ENCODE results near the gene CAPN15.

DNA sequence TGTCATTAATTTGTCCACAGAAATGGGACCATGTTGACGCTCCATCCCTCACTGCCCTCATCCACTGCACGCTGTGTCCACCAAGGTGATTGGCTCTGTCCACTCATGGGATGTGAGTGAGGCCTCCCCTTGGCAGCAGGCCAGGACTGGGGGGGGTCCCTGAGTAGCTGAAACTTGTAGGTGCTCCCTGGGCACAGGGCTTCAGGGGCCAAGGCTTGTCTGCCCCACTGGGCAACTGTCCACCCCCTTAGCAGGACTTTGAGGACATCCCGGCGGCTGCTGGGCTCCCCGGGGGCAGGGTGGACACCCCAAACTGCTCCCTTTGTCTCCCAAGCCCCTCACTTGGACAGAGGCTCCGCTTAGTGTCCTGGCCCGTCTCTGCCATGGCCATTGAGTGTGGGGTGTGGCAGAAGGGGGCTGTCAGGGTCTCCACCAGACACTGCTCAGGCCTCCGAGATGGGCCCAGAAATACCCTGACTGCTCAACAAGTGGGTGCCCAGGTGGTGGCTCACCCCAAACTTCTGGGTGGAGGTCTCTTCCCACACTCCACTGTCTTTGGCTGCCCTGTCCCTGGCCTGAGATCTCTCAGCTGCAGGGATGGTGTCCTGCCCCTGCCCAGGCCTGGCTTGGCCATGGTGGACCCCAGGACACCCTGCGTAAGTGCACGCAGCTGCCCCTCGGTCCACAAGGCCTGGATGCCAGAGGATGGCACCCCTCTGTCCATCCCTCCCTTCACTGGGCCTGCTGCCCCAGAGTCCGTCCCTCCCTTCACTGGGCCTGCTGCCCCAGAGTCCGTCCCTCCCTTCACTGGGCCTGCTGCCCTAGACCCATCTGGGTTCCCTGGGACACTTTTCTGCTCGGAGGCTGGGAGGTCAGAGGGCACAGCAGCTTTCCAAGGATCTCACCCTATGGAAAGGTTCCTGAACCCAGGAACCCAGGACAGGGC, 59.4 kb downstream of the CAPN15 start:
- TF ChIP-seq, protein P1, sequence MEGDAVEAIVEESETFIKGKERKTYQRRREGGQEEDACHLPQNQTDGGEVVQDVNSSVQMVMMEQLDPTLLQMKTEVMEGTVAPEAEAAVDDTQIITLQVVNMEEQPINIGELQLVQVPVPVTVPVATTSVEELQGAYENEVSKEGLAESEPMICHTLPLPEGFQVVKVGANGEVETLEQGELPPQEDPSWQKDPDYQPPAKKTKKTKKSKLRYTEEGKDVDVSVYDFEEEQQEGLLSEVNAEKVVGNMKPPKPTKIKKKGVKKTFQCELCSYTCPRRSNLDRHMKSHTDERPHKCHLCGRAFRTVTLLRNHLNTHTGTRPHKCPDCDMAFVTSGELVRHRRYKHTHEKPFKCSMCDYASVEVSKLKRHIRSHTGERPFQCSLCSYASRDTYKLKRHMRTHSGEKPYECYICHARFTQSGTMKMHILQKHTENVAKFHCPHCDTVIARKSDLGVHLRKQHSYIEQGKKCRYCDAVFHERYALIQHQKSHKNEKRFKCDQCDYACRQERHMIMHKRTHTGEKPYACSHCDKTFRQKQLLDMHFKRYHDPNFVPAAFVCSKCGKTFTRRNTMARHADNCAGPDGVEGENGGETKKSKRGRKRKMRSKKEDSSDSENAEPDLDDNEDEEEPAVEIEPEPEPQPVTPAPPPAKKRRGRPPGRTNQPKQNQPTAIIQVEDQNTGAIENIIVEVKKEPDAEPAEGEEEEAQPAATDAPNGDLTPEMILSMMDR (IDR thresholded peaks at IDR 0.05 in 4 of 5, conservative IDR thresholded peaks at IDR 0.05 in 1 of 5): no peak
- no peak for TF ChIP-seq POLR2A (IDR thresholded peaks at IDR 0.05)
